ENCODE data around the gene MFSD6.

Gene MFSD6

GRCh38 chr2:190376591-190377245, 31.4 kb upstream of the MFSD6 start:
- no peak for TF ChIP-seq ZBTB7A (IDR thresholded peaks at IDR 0.05; ENCODE audit: low read depth)
- no peak for TF ChIP-seq MAX (IDR thresholded peaks at IDR 0.05)
- no peak for TF ChIP-seq RAD21 (IDR thresholded peaks at IDR 0.05; ENCODE audit: low read depth)
- TF ChIP-seq NFIC (IDR thresholded peaks at IDR 0.05), result no peak
- TF ChIP-seq CREB1 (IDR thresholded peaks at IDR 0.05; ENCODE audit: low read depth), result no peak
- no peak for TF ChIP-seq TEAD4 (IDR thresholded peaks at IDR 0.05)
- no peak for TF ChIP-seq TAF1 (IDR thresholded peaks at IDR 0.05; ENCODE audit: low read depth)
- TF ChIP-seq EP300 (IDR thresholded peaks at IDR 0.05; ENCODE audit: borderline replicate concordance), result no peak
- TF ChIP-seq FOXM1 (IDR thresholded peaks at IDR 0.05; ENCODE audit: borderline replicate concordance, low read depth), result no peak
- TF ChIP-seq EGR1 (IDR thresholded peaks at IDR 0.05), result no peak
- TF ChIP-seq TCF12 (IDR thresholded peaks at IDR 0.05; ENCODE audit: low read depth), result no peak
- TF ChIP-seq YY1 (IDR thresholded peaks at IDR 0.05; ENCODE audit: low read depth), result no peak
- TF ChIP-seq REST (IDR thresholded peaks at IDR 0.05; ENCODE audit: low read depth), result no peak
- TF ChIP-seq CEBPB (IDR thresholded peaks at IDR 0.05), result no peak
- TF ChIP-seq USF1 (IDR thresholded peaks at IDR 0.05), result no peak

- TF ChIP-seq ZBTB7A (IDR thresholded peaks at IDR 0.05; ENCODE audit: low read depth) (no peak), FOXM1 (IDR thresholded peaks at IDR 0.05; ENCODE audit: borderline replicate concordance, low read depth) (no peak)
Measured at GRCh38 chr2:190378880-190379237, 29.3 kb upstream of the MFSD6 start.

GRCh38 chr2:190379249-190379964, 28.7 kb upstream of the MFSD6 start:
- TF ChIP-seq TAF1 (IDR thresholded peaks at IDR 0.05; ENCODE audit: low read depth) (no peak), ZBTB7A (IDR thresholded peaks at IDR 0.05; ENCODE audit: low read depth) (no peak), REST (IDR thresholded peaks at IDR 0.05; ENCODE audit: low read depth) (no peak), CEBPB (IDR thresholded peaks at IDR 0.05) (no peak)

- TF ChIP-seq NFIC (IDR thresholded peaks at IDR 0.05) (no peak), TEAD4 (IDR thresholded peaks at IDR 0.05) (no peak), FOXM1 (IDR thresholded peaks at IDR 0.05; ENCODE audit: borderline replicate concordance, low read depth) (no peak), CREB1 (IDR thresholded peaks at IDR 0.05; ENCODE audit: low read depth) (no peak)
Measured at GRCh38 chr2:190380962-190381412, 27.2 kb upstream of the MFSD6 start.

GRCh38 chr2:190382851-190383250, 25.3 kb upstream of the MFSD6 start:
- TF ChIP-seq TAF1 (IDR thresholded peaks at IDR 0.05; ENCODE audit: low read depth) (no peak), CREB1 (IDR thresholded peaks at IDR 0.05; ENCODE audit: low read depth) (no peak), MAX (IDR thresholded peaks at IDR 0.05) (no peak), RAD21 (IDR thresholded peaks at IDR 0.05; ENCODE audit: low read depth) (peak; percentile 87)

DNA sequence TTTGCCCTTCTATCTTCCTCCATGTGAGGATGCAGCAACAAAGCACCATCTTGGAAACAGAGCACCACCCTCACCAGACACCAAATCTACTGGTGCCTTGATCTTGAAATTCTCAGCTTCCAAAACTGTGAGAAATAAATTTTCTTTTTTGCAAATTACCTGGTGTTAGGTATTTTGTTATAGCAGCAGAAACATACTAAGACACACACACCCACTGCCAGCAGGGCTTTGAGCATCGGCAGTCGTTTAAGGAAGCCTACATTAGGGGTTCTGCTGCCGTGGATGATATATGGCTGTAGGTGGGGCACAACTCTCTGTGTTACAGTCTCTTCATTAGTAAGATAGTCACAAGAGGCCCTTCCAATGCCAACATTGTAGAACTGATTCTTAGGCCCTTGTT, 20.7 kb upstream of the MFSD6 start:
- no peak for TF ChIP-seq TCF12 (IDR thresholded peaks at IDR 0.05; ENCODE audit: low read depth)

DNA sequence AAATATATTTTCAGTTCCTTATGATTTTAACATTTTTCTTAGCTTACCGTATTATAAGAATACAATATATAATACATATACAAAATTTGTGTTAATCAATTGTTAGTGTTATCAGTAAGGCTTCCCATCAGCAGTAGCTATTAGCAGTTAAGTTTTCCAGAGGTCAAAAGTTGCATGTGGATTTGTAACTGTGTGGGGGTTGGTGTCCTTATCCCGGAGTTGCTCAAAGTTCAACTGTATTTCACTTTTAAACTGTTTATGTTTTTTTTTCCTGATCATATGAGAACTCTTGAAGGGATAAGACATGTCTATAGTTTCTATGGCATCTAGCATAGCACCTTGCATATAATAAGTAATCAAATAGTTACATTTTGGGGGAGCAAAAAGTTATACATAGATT, 11.9 kb upstream of the MFSD6 start:
- TF ChIP-seq CREB1 (IDR thresholded peaks at IDR 0.05; ENCODE audit: low read depth), result no peak
- TF ChIP-seq RAD21 (IDR thresholded peaks at IDR 0.05; ENCODE audit: low read depth), result no peak
- no peak for TF ChIP-seq ZBTB7A (IDR thresholded peaks at IDR 0.05; ENCODE audit: low read depth)
- TF ChIP-seq TCF12 (IDR thresholded peaks at IDR 0.05; ENCODE audit: low read depth), result no peak
- no peak for TF ChIP-seq MAX (IDR thresholded peaks at IDR 0.05)
- no peak for TF ChIP-seq EGR1 (IDR thresholded peaks at IDR 0.05)
- TF ChIP-seq EP300 (IDR thresholded peaks at IDR 0.05; ENCODE audit: borderline replicate concordance), result no peak
- TF ChIP-seq NFIC (IDR thresholded peaks at IDR 0.05), result no peak

Measured in Ishikawa (cell line).